ENCODE measurements around the gene OTOGL. TPM values are rescaled to one million over a fixed set of nuclear protein-coding genes. Genes with fewer than 3 reads are reported as not detected.
"Not testable (repeated sequence)": the region's sequence is repeated elsewhere in the genome, so short reads cannot be mapped to it uniquely, and the experiment has no call there.

OTOGL gene
- total RNA-seq, 3 donors from 2014 or later: not detected

- peaks cover 6% of the 10 kb centered on the region for H3K9me3 Mint-ChIP-seq
- H3K4me3 Mint-ChIP-seq: no peak overlapping the region
- no peak for ATAC-seq
- no peaks in the 10 kb centered on the region for H3K36me3 Mint-ChIP-seq (ENCODE audit: insufficient read depth)
- no peaks in the 10 kb centered on the region for H3K27me3 Mint-ChIP-seq (ENCODE audit: low read depth)
- H3K4me1 Mint-ChIP-seq (ENCODE audit: low read depth): no peaks in the 10 kb centered on the region
- no peak for DNase-seq
Measured at GRCh38 chr12:80241576-80242273, 142.4 kb downstream of the OTOGL start.

- H3K27me3 Mint-ChIP-seq (ENCODE audit: low read depth): no peaks in the 10 kb centered on the region
- H3K9me3 Mint-ChIP-seq: peaks cover 6% of the 10 kb centered on the region
- H3K4me3 Mint-ChIP-seq: no peak overlapping the region
- H3K36me3 Mint-ChIP-seq (ENCODE audit: insufficient read depth): no peaks in the 10 kb centered on the region
- ATAC-seq (no peak), DNase-seq (no peak)
- no peaks in the 10 kb centered on the region for H3K4me1 Mint-ChIP-seq (ENCODE audit: low read depth)
Measured at GRCh38 chr12:80242321-80242720, 143.0 kb downstream of the OTOGL start.

- DNase-seq; H3K36me3 Mint-ChIP-seq (ENCODE audit: insufficient read depth): not testable (repeated sequence)
Measured at GRCh38 chr12:80249581-80249980, 150.2 kb downstream of the OTOGL start.

GRCh38 chr12:80257920-80258319 is 158.6 kb downstream of the OTOGL start:
- Mint-ChIP-seq H3K4me3 (no peak overlapping the region), H3K4me1 (ENCODE audit: low read depth) (no peaks in the 10 kb centered on the region), H3K36me3 (ENCODE audit: insufficient read depth) (no peaks in the 10 kb centered on the region), H3K9me3 (no peaks in the 10 kb centered on the region), H3K27me3 (ENCODE audit: low read depth) (peaks cover 2% of the 10 kb centered on the region)
- DNase-seq (no peak), ATAC-seq (no peak)

More at GRCh38 chr12:80249581-80249980, 150.2 kb downstream of the OTOGL start:
- not testable (repeated sequence) for H3K9me3 Mint-ChIP-seq; H3K27me3 Mint-ChIP-seq (ENCODE audit: low read depth); H3K4me3 Mint-ChIP-seq; ATAC-seq; H3K4me1 Mint-ChIP-seq (ENCODE audit: low read depth)

GRCh38 chr12:80260269-80260668 is 160.9 kb downstream of the OTOGL start:
- Mint-ChIP-seq H3K9me3 (no peaks in the 10 kb centered on the region), H3K27me3 (ENCODE audit: low read depth) (peaks cover 5% of the 10 kb centered on the region), H3K4me1 (ENCODE audit: low read depth) (no peaks in the 10 kb centered on the region), H3K4me3 (no peak overlapping the region), H3K36me3 (ENCODE audit: insufficient read depth) (no peaks in the 10 kb centered on the region)
- DNase-seq: no peak
- ATAC-seq: no peak

- Mint-ChIP-seq H3K4me3 (no peak overlapping the region), H3K36me3 (ENCODE audit: insufficient read depth) (no peaks in the 10 kb centered on the region), H3K9me3 (no peaks in the 10 kb centered on the region), H3K4me1 (ENCODE audit: low read depth) (no peaks in the 10 kb centered on the region), H3K27me3 (ENCODE audit: low read depth) (peaks cover 3% of the 10 kb centered on the region)
- ATAC-seq (no peak), DNase-seq (no peak)
Measured at GRCh38 chr12:80261403-80261802, 162.1 kb downstream of the OTOGL start.

GRCh38 chr12:80262346-80262745 is 163.0 kb downstream of the OTOGL start:
- ATAC-seq (no peak), DNase-seq (no peak)
- Mint-ChIP-seq H3K9me3 (no peaks in the 10 kb centered on the region), H3K4me1 (ENCODE audit: low read depth) (no peaks in the 10 kb centered on the region), H3K4me3 (no peak overlapping the region), H3K27me3 (ENCODE audit: low read depth) (peaks cover 3% of the 10 kb centered on the region), H3K36me3 (ENCODE audit: insufficient read depth) (no peaks in the 10 kb centered on the region)

- no peak overlapping the region for H3K4me3 Mint-ChIP-seq
- ATAC-seq: no peak
- no peak for DNase-seq
- no peaks in the 10 kb centered on the region for H3K4me1 Mint-ChIP-seq (ENCODE audit: low read depth)
- peaks cover 3% of the 10 kb centered on the region for H3K27me3 Mint-ChIP-seq (ENCODE audit: low read depth)
- H3K36me3 Mint-ChIP-seq (ENCODE audit: insufficient read depth): no peaks in the 10 kb centered on the region
- H3K9me3 Mint-ChIP-seq: no peaks in the 10 kb centered on the region
Measured at GRCh38 chr12:80262771-80263170, 163.4 kb downstream of the OTOGL start.

GRCh38 chr12:80264386-80264785 is 165.0 kb downstream of the OTOGL start:
- DNase-seq (no peak), ATAC-seq (no peak)
- H3K4me1 Mint-ChIP-seq (ENCODE audit: low read depth): no peaks in the 10 kb centered on the region
- no peak overlapping the region for H3K4me3 Mint-ChIP-seq
- peaks cover 8% of the 10 kb centered on the region for H3K27me3 Mint-ChIP-seq (ENCODE audit: low read depth)
- H3K9me3 Mint-ChIP-seq: no peaks in the 10 kb centered on the region
- H3K36me3 Mint-ChIP-seq (ENCODE audit: insufficient read depth): no peaks in the 10 kb centered on the region

- H3K4me3 Mint-ChIP-seq: no peak overlapping the region
- ATAC-seq (no peak), DNase-seq (no peak)
- no peaks in the 10 kb centered on the region for H3K36me3 Mint-ChIP-seq (ENCODE audit: insufficient read depth)
- H3K4me1 Mint-ChIP-seq (ENCODE audit: low read depth): no peaks in the 10 kb centered on the region
- no peaks in the 10 kb centered on the region for H3K9me3 Mint-ChIP-seq
- H3K27me3 Mint-ChIP-seq (ENCODE audit: low read depth): peaks cover 8% of the 10 kb centered on the region
Measured at GRCh38 chr12:80264891-80265290, 165.6 kb downstream of the OTOGL start.

- no peaks in the 10 kb centered on the region for H3K36me3 Mint-ChIP-seq (ENCODE audit: insufficient read depth)
Measured at GRCh38 chr12:80268924-80269749, 169.8 kb downstream of the OTOGL start.

GRCh38 chr12:80269803-80270552 is 170.6 kb downstream of the OTOGL start:
- DNase-seq (no peak), ATAC-seq (no peak)
- H3K4me3 Mint-ChIP-seq: no peak overlapping the region
- H3K4me1 Mint-ChIP-seq (ENCODE audit: low read depth): no peaks in the 10 kb centered on the region
- no peaks in the 10 kb centered on the region for H3K9me3 Mint-ChIP-seq
- peaks cover 6% of the 10 kb centered on the region for H3K27me3 Mint-ChIP-seq (ENCODE audit: low read depth)
- no peaks in the 10 kb centered on the region for H3K36me3 Mint-ChIP-seq (ENCODE audit: insufficient read depth)

More at GRCh38 chr12:80268924-80269749, 169.8 kb downstream of the OTOGL start:
- Mint-ChIP-seq H3K9me3 (no peaks in the 10 kb centered on the region), H3K4me3 (no peak overlapping the region), H3K27me3 (ENCODE audit: low read depth) (peaks cover 6% of the 10 kb centered on the region), H3K4me1 (ENCODE audit: low read depth) (no peaks in the 10 kb centered on the region)
- ATAC-seq: peak; percentile 58 to 81
- no peak for DNase-seq

- Mint-ChIP-seq H3K4me3 (no peak overlapping the region), H3K4me1 (ENCODE audit: low read depth) (no peaks in the 10 kb centered on the region), H3K36me3 (ENCODE audit: insufficient read depth) (no peaks in the 10 kb centered on the region), H3K27me3 (ENCODE audit: low read depth) (peaks cover 6% of the 10 kb centered on the region), H3K9me3 (no peaks in the 10 kb centered on the region)
- ATAC-seq (no peak), DNase-seq (no peak)
Measured at GRCh38 chr12:80271780-80272179, 172.4 kb downstream of the OTOGL start.

GRCh38 chr12:80272387-80272915 is 173.1 kb downstream of the OTOGL start:
- H3K36me3 Mint-ChIP-seq (ENCODE audit: insufficient read depth): no peaks in the 10 kb centered on the region
- no peaks in the 10 kb centered on the region for H3K9me3 Mint-ChIP-seq
- H3K4me1 Mint-ChIP-seq (ENCODE audit: low read depth): no peaks in the 10 kb centered on the region
- peaks cover 6% of the 10 kb centered on the region for H3K27me3 Mint-ChIP-seq (ENCODE audit: low read depth)
- no peak overlapping the region for H3K4me3 Mint-ChIP-seq
- ATAC-seq: no peak
- no peak for DNase-seq

All from activated T-cell treated with anti-CD3 and anti-CD28 coated beads, Interleukin-2, amount 50 U/mL, for 4 hours (primary cell).